Upper lobe of left lung (tissue), 4 donors: ENCODE results near the gene CEP170.

Source experiments
- CTCF ChIP-seq, 6 experiments: fragments of 450-650 bp in 4 of 6; fragments of 200-600 bp in 2 of 6; sonication (generic) in 2 of 6; IDR thresholded peaks; one replicate each; pipeline ENCODE4 v1.5.1; 2016 to 2019; ENCODE audit warnings: antibody characterized with exemption in 6 of 6
- EP300 ChIP-seq, 4 donors: sonication (generic); formaldehyde crosslinking; IDR thresholded peaks; one replicate each; pipeline ENCODE4 v1.5.1; 2017; ENCODE audit warnings: antibody characterized with exemption in 4 of 4, control low read depth in 2 of 4
- POLR2A ChIP-seq, 4 donors: fragments of 450-650 bp; IDR thresholded peaks; one replicate each; pipeline ENCODE4 v1.5.1; 2016 to 2017; ENCODE audit warnings: antibody characterized with exemption in 4 of 4, mild to moderate bottlenecking in 2 of 4
- POLR2AphosphoS5 ChIP-seq, 2 donors: sonication (generic); formaldehyde crosslinking; IDR thresholded peaks; one replicate each; pipeline ENCODE4 v1.5.1; 2017; ENCODE audit warnings: antibody characterized with exemption in 2 of 2

- no peak for TF ChIP-seq POLR2A (IDR thresholded peaks at IDR 0.05)
- no peak for TF ChIP-seq EP300 (IDR thresholded peaks at IDR 0.05)
- no peak for TF ChIP-seq CTCF (IDR thresholded peaks at IDR 0.05)
- no peak for TF ChIP-seq POLR2AphosphoS5 (IDR thresholded peaks at IDR 0.05)
These were observed 13.8 kb upstream of the CEP170 start for GRCh38 chr1:243268751-243269460.
